Keratinocyte (primary cell): ENCODE results near the gene THUMPD1.

Experiments
- CTCF ChIP-seq, 3 experiments: IDR thresholded peaks in 1 of 3; conservative IDR thresholded peaks in 1 of 3; optimal IDR thresholded peaks in 1 of 3; 2 replicates in 2 of 3; 3 replicates in 1 of 3; pipeline versions ENCODE3 to v1.5.1; 2011; ENCODE audit warnings: low read length in 3 of 3, mild to moderate bottlenecking in 3 of 3, moderate library complexity in 2 of 3, control low read depth in 1 of 3, inconsistent platforms in 1 of 3; ENCODE audit not compliant: insufficient read depth in 2 of 3; ENCODE audit errors: extremely low read depth in 1 of 3
- EZH2 ChIP-seq: IDR thresholded peaks from one replicate; pipeline ENCODE4 v1.6.1; 2012; ENCODE audit warnings: inconsistent platforms, mild to moderate bottlenecking, low read length, moderate library complexity

- no peak for TF ChIP-seq EZH2
- TF ChIP-seq CTCF (optimal IDR thresholded peaks at IDR 0.05 in 1 of 3, IDR thresholded peaks at IDR 0.05 in 1 of 3, conservative IDR thresholded peaks at IDR 0.05 in 1 of 3; ENCODE audit: extremely low read depth in 1 of 3, insufficient read depth in 2 of 3, low read length in 3 of 3) = no peak
These were observed 34.2 kb downstream of the THUMPD1 start for GRCh38 chr16:20707461-20707860.
